Adrenal gland (tissue), 5 donors: ENCODE data around the gene DAZAP2.

Experiments used
- CTCF ChIP-seq, 6 experiments: fragments of 450-650 bp in 4 of 6; fragments of 200-600 bp in 2 of 6; sonication (generic) in 1 of 6; IDR thresholded peaks; 1 replicate in 5 of 6; 2 replicates in 1 of 6; pipeline versions ENCODE4 v1.5.1 to v1.8.0; 2016 to 2021; ENCODE audit warnings: antibody characterized with exemption in 6 of 6, mild to moderate bottlenecking in 2 of 6, moderate library complexity in 1 of 6
- POLR2A ChIP-seq, 2 donors: fragments of 450-650 bp; IDR thresholded peaks; one replicate each; pipeline ENCODE4 v1.6.1; 2017; ENCODE audit warnings: antibody characterized with exemption in 2 of 2, mild to moderate bottlenecking in 2 of 2, moderate library complexity in 1 of 2
- donor health status: DM: no; HTN: no; CAD: no.

GRCh38 chr12:51222461-51222860 lies 16.2 kb upstream of the DAZAP2 start:
- TF ChIP-seq CTCF (IDR thresholded peaks at IDR 0.05) (no peak), POLR2A (IDR thresholded peaks at IDR 0.05) (no peak)
